ENCODE measurements around the gene NTMT1.

Gene NTMT1

GRCh38 chr9:129665814-129666520, 40.0 kb downstream of the NTMT1 start:
- peaks cover 12 to 21% (median 14%) of the 10 kb centered on the region in 5 donors for H3K27me3 ChIP-seq (ENCODE audit: control insufficient read depth in 5 of 5, insufficient read depth in 4 of 5, low read length in 5 of 5)
- peak overlapping the region in 4 of 5 donors; percentile 21 to 52 (median 45) for H3K4me3 ChIP-seq (ENCODE audit: low read depth in 1 of 5, low read length in 5 of 5)
- no peaks in the 10 kb centered on the region for H3K9me3 ChIP-seq (ENCODE audit: control insufficient read depth in 5 of 5, low read length in 5 of 5)
- no peak overlapping the region for H3K27ac ChIP-seq (ENCODE audit: low read depth, low read length)
- H3K36me3 ChIP-seq (ENCODE audit: control insufficient read depth in 5 of 5, insufficient read depth in 5 of 5, low read length in 5 of 5) = no peaks in the 10 kb centered on the region
- H3K9ac ChIP-seq (ENCODE audit: low read length in 5 of 5) = no peak overlapping the region
- H3K4me1 ChIP-seq (ENCODE audit: control insufficient read depth in 5 of 5, insufficient read depth in 5 of 5, low read length in 5 of 5) = peaks cover 0 to 8% (median 5%) of the 10 kb centered on the region in 5 donors

GRCh38 chr9:129666575-129666974, 40.6 kb downstream of the NTMT1 start:
- H3K9ac ChIP-seq (ENCODE audit: low read length in 5 of 5) = no peak overlapping the region
- H3K27me3 ChIP-seq (ENCODE audit: control insufficient read depth in 5 of 5, insufficient read depth in 4 of 5, low read length in 5 of 5) = peaks cover 12 to 21% (median 14%) of the 10 kb centered on the region in 5 donors
- H3K9me3 ChIP-seq (ENCODE audit: control insufficient read depth in 5 of 5, low read length in 5 of 5) = no peaks in the 10 kb centered on the region
- H3K4me3 ChIP-seq (ENCODE audit: low read depth in 1 of 5, low read length in 5 of 5) = peak overlapping the region in 3 of 5 donors; percentile 39 to 52 (median 49)
- H3K27ac ChIP-seq (ENCODE audit: low read depth, low read length) = no peak overlapping the region
- peaks cover 0 to 8% (median 5%) of the 10 kb centered on the region in 5 donors for H3K4me1 ChIP-seq (ENCODE audit: control insufficient read depth in 5 of 5, insufficient read depth in 5 of 5, low read length in 5 of 5)
- H3K36me3 ChIP-seq (ENCODE audit: control insufficient read depth in 5 of 5, insufficient read depth in 5 of 5, low read length in 5 of 5) = no peaks in the 10 kb centered on the region

GRCh38 chr9:129667378-129667777, 41.4 kb downstream of the NTMT1 start:
- Histone ChIP-seq H3K9ac (ENCODE audit: low read length in 5 of 5) (no peak overlapping the region), H3K36me3 (ENCODE audit: control insufficient read depth in 5 of 5, insufficient read depth in 5 of 5, low read length in 5 of 5) (no peaks in the 10 kb centered on the region), H3K4me1 (ENCODE audit: control insufficient read depth in 5 of 5, insufficient read depth in 5 of 5, low read length in 5 of 5) (peaks cover 0 to 8% (median 5%) of the 10 kb centered on the region in 5 donors), H3K27ac (ENCODE audit: low read depth, low read length) (no peak overlapping the region), H3K9me3 (ENCODE audit: control insufficient read depth in 5 of 5, low read length in 5 of 5) (no peaks in the 10 kb centered on the region), H3K4me3 (ENCODE audit: low read depth in 1 of 5, low read length in 5 of 5) (peak overlapping the region in 2 of 5 donors; percentile 22 to 52), H3K27me3 (ENCODE audit: control insufficient read depth in 5 of 5, insufficient read depth in 4 of 5, low read length in 5 of 5) (peaks cover 12 to 21% (median 14%) of the 10 kb centered on the region in 5 donors)

- no peak overlapping the region for H3K27ac ChIP-seq (ENCODE audit: low read depth, low read length)
- no peak overlapping the region for H3K4me3 ChIP-seq (ENCODE audit: low read depth in 1 of 5, low read length in 5 of 5)
- no peak overlapping the region for H3K9ac ChIP-seq (ENCODE audit: low read length in 5 of 5)
- H3K36me3 ChIP-seq (ENCODE audit: control insufficient read depth in 5 of 5, insufficient read depth in 5 of 5, low read length in 5 of 5) = no peaks in the 10 kb centered on the region
- H3K27me3 ChIP-seq (ENCODE audit: control insufficient read depth in 5 of 5, insufficient read depth in 4 of 5, low read length in 5 of 5) = peaks cover 12 to 21% (median 14%) of the 10 kb centered on the region in 5 donors
- H3K9me3 ChIP-seq (ENCODE audit: control insufficient read depth in 5 of 5, low read length in 5 of 5) = no peaks in the 10 kb centered on the region
- H3K4me1 ChIP-seq (ENCODE audit: control insufficient read depth in 5 of 5, insufficient read depth in 5 of 5, low read length in 5 of 5) = peaks cover 0 to 8% (median 5%) of the 10 kb centered on the region in 5 donors
Measured at GRCh38 chr9:129667850-129668249, 41.9 kb downstream of the NTMT1 start.

- H3K4me1 ChIP-seq (ENCODE audit: control insufficient read depth in 5 of 5, insufficient read depth in 5 of 5, low read length in 5 of 5) = peaks cover 0 to 8% (median 5%) of the 10 kb centered on the region in 5 donors
- H3K27me3 ChIP-seq (ENCODE audit: control insufficient read depth in 5 of 5, insufficient read depth in 4 of 5, low read length in 5 of 5) = peaks cover 12 to 17% (median 14%) of the 10 kb centered on the region in 5 donors
- no peak overlapping the region for H3K9ac ChIP-seq (ENCODE audit: low read length in 5 of 5)
- no peak overlapping the region for H3K4me3 ChIP-seq (ENCODE audit: low read depth in 1 of 5, low read length in 5 of 5)
- H3K27ac ChIP-seq (ENCODE audit: low read depth, low read length) = no peak overlapping the region
- no peaks in the 10 kb centered on the region for H3K36me3 ChIP-seq (ENCODE audit: control insufficient read depth in 5 of 5, insufficient read depth in 5 of 5, low read length in 5 of 5)
- no peaks in the 10 kb centered on the region for H3K9me3 ChIP-seq (ENCODE audit: control insufficient read depth in 5 of 5, low read length in 5 of 5)
Measured at GRCh38 chr9:129669141-129669718, 43.3 kb downstream of the NTMT1 start.

GRCh38 chr9:129669946-129670345, 44.0 kb downstream of the NTMT1 start:
- Histone ChIP-seq H3K4me3 (ENCODE audit: low read depth in 1 of 5, low read length in 5 of 5) (no peak overlapping the region), H3K9ac (ENCODE audit: low read length in 5 of 5) (no peak overlapping the region), H3K9me3 (ENCODE audit: control insufficient read depth in 5 of 5, low read length in 5 of 5) (no peaks in the 10 kb centered on the region), H3K36me3 (ENCODE audit: control insufficient read depth in 5 of 5, insufficient read depth in 5 of 5, low read length in 5 of 5) (no peaks in the 10 kb centered on the region), H3K27ac (ENCODE audit: low read depth, low read length) (no peak overlapping the region), H3K4me1 (ENCODE audit: control insufficient read depth in 5 of 5, insufficient read depth in 5 of 5, low read length in 5 of 5) (peaks cover 0 to 6% (median 4%) of the 10 kb centered on the region in 5 donors), H3K27me3 (ENCODE audit: control insufficient read depth in 5 of 5, insufficient read depth in 4 of 5, low read length in 5 of 5) (peaks cover 14 to 18% (median 15%) of the 10 kb centered on the region in 5 donors)

- Histone ChIP-seq H3K4me1 (ENCODE audit: control insufficient read depth in 5 of 5, insufficient read depth in 5 of 5, low read length in 5 of 5) (peaks cover 0 to 7% (median 0%) of the 10 kb centered on the region in 5 donors), H3K9ac (ENCODE audit: low read length in 5 of 5) (no peak overlapping the region), H3K9me3 (ENCODE audit: control insufficient read depth in 5 of 5, low read length in 5 of 5) (no peaks in the 10 kb centered on the region), H3K4me3 (ENCODE audit: low read depth in 1 of 5, low read length in 5 of 5) (no peak overlapping the region), H3K27me3 (ENCODE audit: control insufficient read depth in 5 of 5, insufficient read depth in 4 of 5, low read length in 5 of 5) (peaks cover 14 to 26% (median 22%) of the 10 kb centered on the region in 5 donors), H3K36me3 (ENCODE audit: control insufficient read depth in 5 of 5, insufficient read depth in 5 of 5, low read length in 5 of 5) (no peaks in the 10 kb centered on the region), H3K27ac (ENCODE audit: low read depth, low read length) (no peak overlapping the region)
Measured at GRCh38 chr9:129671065-129671464, 45.1 kb downstream of the NTMT1 start.

GRCh38 chr9:129671519-129671918, 45.6 kb downstream of the NTMT1 start:
- no peaks in the 10 kb centered on the region for H3K36me3 ChIP-seq (ENCODE audit: control insufficient read depth in 5 of 5, insufficient read depth in 5 of 5, low read length in 5 of 5)
- no peak overlapping the region for H3K4me3 ChIP-seq (ENCODE audit: low read depth in 1 of 5, low read length in 5 of 5)
- H3K27ac ChIP-seq (ENCODE audit: low read depth, low read length) = no peak overlapping the region
- H3K9me3 ChIP-seq (ENCODE audit: control insufficient read depth in 5 of 5, low read length in 5 of 5) = no peaks in the 10 kb centered on the region
- H3K27me3 ChIP-seq (ENCODE audit: control insufficient read depth in 5 of 5, insufficient read depth in 4 of 5, low read length in 5 of 5) = peaks cover 18 to 30% (median 27%) of the 10 kb centered on the region in 5 donors
- H3K9ac ChIP-seq (ENCODE audit: low read length in 5 of 5) = no peak overlapping the region
- peaks cover 0 to 8% (median 3%) of the 10 kb centered on the region in 5 donors for H3K4me1 ChIP-seq (ENCODE audit: control insufficient read depth in 5 of 5, insufficient read depth in 5 of 5, low read length in 5 of 5)

GRCh38 chr9:129672702-129673101, 46.7 kb downstream of the NTMT1 start:
- Histone ChIP-seq H3K27me3 (ENCODE audit: control insufficient read depth in 5 of 5, insufficient read depth in 4 of 5, low read length in 5 of 5) (peaks cover 12 to 31% (median 30%) of the 10 kb centered on the region in 5 donors), H3K4me1 (ENCODE audit: control insufficient read depth in 5 of 5, insufficient read depth in 5 of 5, low read length in 5 of 5) (peaks cover 0 to 18% (median 9%) of the 10 kb centered on the region in 5 donors), H3K9me3 (ENCODE audit: control insufficient read depth in 5 of 5, low read length in 5 of 5) (no peaks in the 10 kb centered on the region)

GRCh38 chr9:129673602-129674001, 47.6 kb downstream of the NTMT1 start:
- peaks cover 0 to 18% (median 12%) of the 10 kb centered on the region in 5 donors for H3K4me1 ChIP-seq (ENCODE audit: control insufficient read depth in 5 of 5, insufficient read depth in 5 of 5, low read length in 5 of 5)
- no peaks in the 10 kb centered on the region for H3K36me3 ChIP-seq (ENCODE audit: control insufficient read depth in 5 of 5, insufficient read depth in 5 of 5, low read length in 5 of 5)
- no peaks in the 10 kb centered on the region for H3K9me3 ChIP-seq (ENCODE audit: control insufficient read depth in 5 of 5, low read length in 5 of 5)
- H3K4me3 ChIP-seq (ENCODE audit: low read depth in 1 of 5, low read length in 5 of 5) = no peak overlapping the region
- no peak overlapping the region for H3K9ac ChIP-seq (ENCODE audit: low read length in 5 of 5)
- H3K27ac ChIP-seq (ENCODE audit: low read depth, low read length) = no peak overlapping the region
- H3K27me3 ChIP-seq (ENCODE audit: control insufficient read depth in 5 of 5, insufficient read depth in 4 of 5, low read length in 5 of 5) = peaks cover 11 to 32% (median 28%) of the 10 kb centered on the region in 5 donors

More at GRCh38 chr9:129672702-129673101, 46.7 kb downstream of the NTMT1 start:
- Histone ChIP-seq H3K36me3 (ENCODE audit: control insufficient read depth in 5 of 5, insufficient read depth in 5 of 5, low read length in 5 of 5) (no peaks in the 10 kb centered on the region), H3K4me3 (ENCODE audit: low read depth in 1 of 5, low read length in 5 of 5) (no peak overlapping the region), H3K27ac (ENCODE audit: low read depth, low read length) (no peak overlapping the region), H3K9ac (ENCODE audit: low read length in 5 of 5) (no peak overlapping the region)

All from subcutaneous abdominal adipose tissue (tissue), 5 donors.